GM12872 (cell line): ENCODE data around the gene KCNK4.

Source experiments
- CTCF ChIP-seq: IDR thresholded peaks from 3 replicates; pipeline ENCODE4 v1.5.1; 2011; ENCODE audit warnings: low read depth, mild to moderate bottlenecking, low read length, moderate library complexity; ENCODE audit not compliant: insufficient read depth

KCNK4 gene

GRCh38 chr11:64330888-64331287, 39.8 kb downstream of the KCNK4 start:
- TF ChIP-seq CTCF, result no peak

DNA sequence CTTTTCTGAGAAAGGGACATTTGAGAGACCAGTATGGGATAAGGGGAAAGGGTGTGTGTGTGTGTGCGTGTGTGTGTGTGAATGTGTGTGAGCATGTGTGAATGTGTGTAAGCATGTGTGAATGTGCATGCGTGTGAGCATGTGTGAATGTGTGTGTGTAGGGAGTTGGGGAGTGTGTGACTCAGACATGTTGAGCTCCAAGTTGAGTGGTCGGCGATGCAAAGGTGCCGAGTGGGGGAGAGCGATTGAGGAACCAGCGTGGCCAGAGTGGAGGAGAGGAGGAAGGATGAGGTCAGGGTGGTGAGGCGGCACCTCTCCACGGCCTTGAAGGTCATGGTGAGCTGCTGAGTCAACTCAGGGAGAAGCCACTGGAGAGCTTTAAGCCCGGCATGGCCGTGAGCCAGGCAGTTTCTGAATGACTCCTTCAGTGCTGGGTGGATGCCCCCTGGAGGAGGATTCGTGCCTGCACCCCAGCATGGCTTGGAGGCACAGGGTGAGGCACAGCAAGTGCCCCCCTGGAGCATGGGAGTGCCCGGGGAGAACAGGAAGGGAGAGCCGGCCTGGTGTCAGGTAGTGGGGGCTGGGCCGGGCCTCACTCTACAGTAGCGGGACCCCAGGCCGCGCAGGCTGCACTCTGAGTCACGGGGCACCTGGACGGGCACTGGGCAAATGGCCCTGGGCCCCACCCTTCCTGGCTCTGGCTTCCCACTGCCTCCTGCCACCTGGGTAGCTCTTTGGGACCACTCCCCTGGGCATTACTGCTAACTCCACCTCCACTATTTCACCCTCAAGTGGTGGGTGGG, 40.7 kb downstream of the KCNK4 start:
- peak; percentile 83 for TF ChIP-seq CTCF

DNA sequence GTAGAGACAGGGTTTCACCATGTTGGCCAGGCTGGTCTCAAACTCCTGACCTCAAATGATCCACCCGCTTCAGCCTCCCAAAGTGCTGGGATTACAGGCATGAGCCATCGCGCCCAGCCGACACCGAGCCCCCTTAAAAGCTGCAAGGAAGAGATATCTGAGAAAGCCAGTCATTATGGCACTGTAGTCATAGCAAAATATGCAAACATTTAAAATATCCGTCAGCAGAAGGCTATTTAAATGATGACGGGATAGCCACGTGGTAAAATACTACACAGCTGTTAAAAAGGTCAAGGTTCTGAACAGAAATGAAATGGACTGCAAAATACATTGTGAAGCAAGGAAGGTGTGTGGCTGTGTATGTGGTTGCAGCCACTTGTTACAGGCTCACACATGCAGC, 42.5 kb downstream of the KCNK4 start:
- TF ChIP-seq CTCF, result no peak

- no peak; the same call in 2 of the 3 replicates for TF ChIP-seq CTCF
These were observed 43.9 kb downstream of the KCNK4 start for GRCh38 chr11:64334764-64335735.

- TF ChIP-seq CTCF, result no peak
These were observed 46.6 kb downstream of the KCNK4 start for GRCh38 chr11:64337538-64338249.

DNA sequence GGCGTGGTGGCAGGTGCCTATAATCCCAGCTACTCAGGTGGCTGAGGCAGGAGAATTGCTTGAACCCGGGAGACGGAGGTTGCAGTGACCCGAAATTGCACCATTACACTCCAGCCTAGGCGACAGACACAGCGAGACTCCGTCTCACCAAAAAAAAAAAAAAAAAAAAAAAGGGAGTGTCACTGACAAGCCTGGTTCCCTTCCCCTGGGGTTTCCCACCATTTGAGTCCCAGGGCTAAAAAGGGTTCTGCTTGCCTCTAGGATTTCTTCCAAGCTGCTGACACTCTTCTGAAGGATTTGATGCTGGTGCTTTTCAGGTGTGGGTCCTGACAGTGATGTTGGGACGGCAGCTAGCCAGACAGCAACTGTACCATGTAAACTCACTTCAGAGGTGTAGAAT, 47.6 kb downstream of the KCNK4 start:
- no peak for TF ChIP-seq CTCF

DNA sequence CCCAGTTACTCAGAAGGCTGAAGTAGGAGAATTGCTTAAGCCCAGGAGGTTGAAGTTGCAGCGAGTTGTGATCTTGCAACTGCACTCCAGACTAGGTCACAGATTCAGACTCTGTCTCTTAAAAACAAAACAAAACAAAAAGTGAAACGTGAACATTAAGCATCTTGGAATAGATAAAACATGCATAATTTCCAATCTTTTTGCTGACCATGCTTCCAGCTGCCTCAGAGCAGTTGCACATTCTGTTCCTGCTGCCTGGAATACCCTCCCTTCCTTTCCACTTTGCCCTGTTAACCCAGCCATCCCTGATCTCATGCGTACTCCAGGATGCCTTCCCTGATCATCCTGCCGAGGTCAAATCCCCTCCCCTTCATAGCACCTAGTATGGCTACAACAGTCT, 48.2 kb downstream of the KCNK4 start:
- TF ChIP-seq CTCF, result no peak
